HepG2 (cell line): ENCODE data around the gene BCL2L2. TPM values are rescaled to one million over a fixed set of nuclear protein-coding genes. Genes with fewer than 3 reads are reported as not detected.

ENCODE experiments used
- FUBP1 ChIP-seq: sonication (generic); formaldehyde crosslinking; IDR thresholded peaks from 2 replicates; pipeline ENCODE4 v1.5.1; 2020; ENCODE audit warnings: missing genetic modification reagents, mild to moderate bottlenecking, borderline replicate concordance
- HDAC2 ChIP-seq: sonication (generic); formaldehyde crosslinking; IDR thresholded peaks from 2 replicates; pipeline ENCODE4 v1.4.0; 2020; ENCODE audit warnings: missing genetic modification reagents
- PRDM4 ChIP-seq: sonication (generic); formaldehyde crosslinking; IDR thresholded peaks from 2 replicates; pipeline ENCODE4 v1.9.0; 2021; ENCODE audit warnings: missing genetic modification reagents, borderline replicate concordance
- REL ChIP-seq: sonication (generic); formaldehyde crosslinking; conservative IDR thresholded peaks from 2 replicates; pipeline ENCODE4 v1.8.0; 2022; ENCODE audit warnings: mild to moderate bottlenecking, missing genetic modification reagents, moderate library complexity
- SALL1 ChIP-seq: sonication (generic); formaldehyde crosslinking; IDR thresholded peaks from 2 replicates; pipeline ENCODE4 v1.8.0; 2022; ENCODE audit warnings: mild to moderate bottlenecking, missing genetic modification reagents
- SP4 ChIP-seq: sonication (generic); formaldehyde crosslinking; IDR thresholded peaks from 2 replicates; pipeline ENCODE4 v1.8.1; 2023; ENCODE audit warnings: mild to moderate bottlenecking, missing genetic modification reagents
- THAP9 ChIP-seq: sonication (generic); formaldehyde crosslinking; IDR thresholded peaks from 2 replicates; pipeline ENCODE4; 2020; ENCODE audit warnings: missing genetic modification reagents, mild to moderate bottlenecking, borderline replicate concordance
- ZNF20 ChIP-seq: sonication (generic); formaldehyde crosslinking; IDR thresholded peaks from 2 replicates; pipeline ENCODE4 v1.4.0; 2020; ENCODE audit warnings: mild to moderate bottlenecking, moderate library complexity, missing genetic modification reagents
- ZNF292 ChIP-seq: sonication (generic); formaldehyde crosslinking; IDR thresholded peaks from 2 replicates; pipeline ENCODE4 v1.8.1; 2022; ENCODE audit warnings: mild to moderate bottlenecking, low read depth, missing genetic modification reagents, borderline replicate concordance
- ZNF44 ChIP-seq: sonication (generic); formaldehyde crosslinking; IDR thresholded peaks from 2 replicates; pipeline ENCODE4 v1.5.1; 2020; ENCODE audit warnings: mild to moderate bottlenecking, missing genetic modification reagents
- ZNF598 ChIP-seq: sonication (generic); formaldehyde crosslinking; IDR thresholded peaks from 2 replicates; pipeline ENCODE4 v1.5.1; 2020; ENCODE audit warnings: mild to moderate bottlenecking, missing genetic modification reagents, borderline replicate concordance
- ZNF605 ChIP-seq: sonication (generic); formaldehyde crosslinking; IDR thresholded peaks from 2 replicates; pipeline ENCODE4 v1.8.0; 2022; ENCODE audit warnings: mild to moderate bottlenecking, missing genetic modification reagents
- ZNF687 ChIP-seq: sonication (generic); formaldehyde crosslinking; IDR thresholded peaks from 2 replicates; pipeline ENCODE4 v1.5.1; 2020; ENCODE audit warnings: mild to moderate bottlenecking, missing genetic modification reagents, moderate library complexity
- ZNF691 ChIP-seq: sonication (generic); formaldehyde crosslinking; IDR thresholded peaks from 2 replicates; pipeline ENCODE4 v1.4.0; 2020; ENCODE audit warnings: missing genetic modification reagents, low read depth, mild to moderate bottlenecking, borderline replicate concordance
- polyA plus RNA-seq, 8 experiments: library from polyadenylated mRNA; depleted of rRNA in 3 of 8; stranded (reverse) in 7 of 8; unstranded in 1 of 8; fragments of >200 nt; fragmentation: Illumina TruSeq in 4 of 8; extraction: Trizol in 4 of 8; gene quantifications; 2 replicates each; pipeline versions ENCODE4 v1.2.1 to v1.2.3, GENCODE V29; 2011 to 2016; ENCODE audit warnings: low read depth in 4 of 8, missing spikeins in 1 of 8, mixed read lengths in 1 of 8; ENCODE audit not compliant: insufficient read depth in 1 of 8
- total RNA-seq, 5 experiments: library from RNA; depleted of rRNA; stranded (reverse); fragments of >200 nt; fragmentation: Illumina TruSeq; extraction: Trizol; gene quantifications; 2 replicates each; pipeline ENCODE4 v1.2.3, GENCODE V29; 2016; ENCODE audit warnings: low read depth in 1 of 5

The BCL2L2 gene
- total and polyA plus RNA-seq, 2 of the 13 experiments (the other 11 are each of a cell fraction or from before 2014, with no cell fraction given): 28.1 to 49.8 TPM

GRCh38 chr14:23352506-23353432 is 46.1 kb downstream of the BCL2L2 start, which contains the start of gene SLC22A17 (continued):
- TF ChIP-seq THAP9 (CRISPR knock-in tag): peak; percentile 38; the same call in 1 of the 2 replicates
- no peak for TF ChIP-seq ZNF598
- TF ChIP-seq ZNF691 (CRISPR knock-in tag): no peak
- 0 out of 2 replicates have a peak, but pooled peaks have one; percentile 31 for TF ChIP-seq FUBP1
- TF ChIP-seq ZNF44 (CRISPR knock-in tag): no peak
- no peak for TF ChIP-seq ZNF605 (CRISPR knock-in tag)
- TF ChIP-seq REL (CRISPR knock-in tag): 0 out of 2 replicates have a peak, but pooled peaks have one; percentile 49
- no peak for TF ChIP-seq ZNF20 (CRISPR knock-in tag)
- TF ChIP-seq SP4 (CRISPR knock-in tag): 0 out of 2 replicates have a peak, but pooled peaks have one; percentile 18
- peak; percentile 50; the same call in 1 of the 2 replicates for TF ChIP-seq SALL1 (CRISPR knock-in tag)
- TF ChIP-seq ZNF292 (CRISPR knock-in tag): 0 out of 2 replicates have a peak, but pooled peaks have one; percentile 41
- 0 out of 2 replicates have a peak, but pooled peaks have one; percentile 53 for TF ChIP-seq PRDM4 (CRISPR knock-in tag)
- TF ChIP-seq HDAC2 (CRISPR knock-in tag): no peak
- TF ChIP-seq ZNF687 (CRISPR knock-in tag): peak; percentile 51
